HepG2 (cell line): ENCODE data around the gene IL17RB. TPM values are rescaled to one million over a fixed set of nuclear protein-coding genes. Genes with fewer than 3 reads are reported as not detected.
A peak's percentile ranks its signal among the peaks of the same experiment; 100 is the strongest.

ENCODE experiments used
- CBX5 ChIP-seq: sonication (generic); formaldehyde crosslinking; IDR thresholded peaks from 2 replicates; pipeline ENCODE4 v1.4.0; 2020; ENCODE audit warnings: missing genetic modification reagents, borderline replicate concordance
- FLYWCH1 ChIP-seq: sonication (generic); formaldehyde crosslinking; IDR thresholded peaks from 2 replicates; pipeline ENCODE4 v1.8.1; 2023; ENCODE audit warnings: mild to moderate bottlenecking, missing genetic modification reagents
- RFX5 ChIP-seq: IDR thresholded peaks from 2 replicates; pipeline ENCODE4 v1.6.1; 2011; ENCODE audit warnings: low read depth, low read length, improper control_type of control experiment
- RORA ChIP-seq: sonication (generic); formaldehyde crosslinking; IDR thresholded peaks from 2 replicates; pipeline ENCODE4 v1.5.0; 2020; ENCODE audit warnings: mild to moderate bottlenecking, missing genetic modification reagents, moderate library complexity
- SMAD1 ChIP-seq: sonication (generic); formaldehyde crosslinking; IDR thresholded peaks from 2 replicates; pipeline ENCODE4 v1.4.0; 2020; ENCODE audit warnings: missing genetic modification reagents, low read depth, mild to moderate bottlenecking, borderline replicate concordance
- SUZ12 ChIP-seq: fragments of 150-350 bp; IDR thresholded peaks from 2 replicates; pipeline ENCODE4 v1.6.1; 2014; ENCODE audit warnings: low read depth, low read length
- SYNCRIP ChIP-seq: fragments of 200-400 bp; formaldehyde crosslinking; IDR thresholded peaks from 2 replicates; pipeline ENCODE4 v1.6.1; 2018; ENCODE audit warnings: mild to moderate bottlenecking, low read depth, low read length; ENCODE audit not compliant: insufficient read depth
- YY1 ChIP-seq: IDR thresholded peaks from 2 replicates; pipeline ENCODE4 v1.6.1; 2011; ENCODE audit warnings: low read length, low read depth, moderate library complexity, mild to moderate bottlenecking; ENCODE audit not compliant: insufficient read depth, insufficient replicate concordance
- ZKSCAN5 ChIP-seq: sonication (generic); formaldehyde crosslinking; IDR thresholded peaks from 2 replicates; pipeline ENCODE4 v1.5.1; 2020; ENCODE audit warnings: mild to moderate bottlenecking, missing genetic modification reagents
- ZNF230 ChIP-seq: sonication (generic); formaldehyde crosslinking; IDR thresholded peaks from 2 replicates; pipeline ENCODE4 v1.4.0; 2020; ENCODE audit warnings: mild to moderate bottlenecking, missing genetic modification reagents
- ZNF253 ChIP-seq: sonication (generic); formaldehyde crosslinking; IDR thresholded peaks from 2 replicates; pipeline ENCODE4 v1.8.0; 2022; ENCODE audit warnings: mild to moderate bottlenecking, missing genetic modification reagents, borderline replicate concordance
- ZNF256 ChIP-seq: sonication (generic); formaldehyde crosslinking; conservative IDR thresholded peaks from 2 replicates; pipeline ENCODE4 v1.4.0; 2020; ENCODE audit warnings: missing genetic modification reagents
- ZNF274 ChIP-seq: sonication (generic); formaldehyde crosslinking; IDR thresholded peaks from 2 replicates; pipeline ENCODE4 v1.5.1; 2020; ENCODE audit warnings: mild to moderate bottlenecking, missing genetic modification reagents
- ZNF3 ChIP-seq: IDR thresholded peaks from 2 replicates; pipeline ENCODE4 v1.7.0; 2017; ENCODE audit warnings: inconsistent platforms
- ZNF501 ChIP-seq: sonication (generic); formaldehyde crosslinking; IDR thresholded peaks from 2 replicates; pipeline ENCODE4 v1.5.1; 2020; ENCODE audit warnings: mild to moderate bottlenecking, moderate library complexity, missing genetic modification reagents
- ZNF605 ChIP-seq: sonication (generic); formaldehyde crosslinking; IDR thresholded peaks from 2 replicates; pipeline ENCODE4 v1.8.0; 2022; ENCODE audit warnings: mild to moderate bottlenecking, missing genetic modification reagents
- ZNF674 ChIP-seq: sonication (generic); formaldehyde crosslinking; IDR thresholded peaks from 2 replicates; pipeline ENCODE4 v1.5.0; 2020; ENCODE audit warnings: low read depth, mild to moderate bottlenecking, missing genetic modification reagents
- polyA plus RNA-seq, 8 experiments: library from polyadenylated mRNA; depleted of rRNA in 3 of 8; stranded (reverse) in 7 of 8; unstranded in 1 of 8; fragments of >200 nt; fragmentation: Illumina TruSeq in 4 of 8; extraction: Trizol in 4 of 8; gene quantifications; 2 replicates each; pipeline versions ENCODE4 v1.2.1 to v1.2.3, GENCODE V29; 2011 to 2016; ENCODE audit warnings: low read depth in 4 of 8, missing spikeins in 1 of 8, mixed read lengths in 1 of 8; ENCODE audit not compliant: insufficient read depth in 1 of 8
- total RNA-seq, 5 experiments: library from RNA; depleted of rRNA; stranded (reverse); fragments of >200 nt; fragmentation: Illumina TruSeq; extraction: Trizol; gene quantifications; 2 replicates each; pipeline ENCODE4 v1.2.3, GENCODE V29; 2016; ENCODE audit warnings: low read depth in 1 of 5
- TF ChIP-seq, protein P1 (sequence below): sonication (generic); formaldehyde crosslinking; IDR thresholded peaks from 2 replicates; pipeline ENCODE4 v1.5.1; 2020; ENCODE audit warnings: mild to moderate bottlenecking, missing genetic modification reagents, borderline replicate concordance
- TF ChIP-seq, protein P2 (sequence below): sonication (generic); formaldehyde crosslinking; IDR thresholded peaks from 2 replicates; pipeline ENCODE4 v1.5.0; 2020; ENCODE audit warnings: missing genetic modification reagents
- TF ChIP-seq, protein P3 (sequence below): sonication (generic); formaldehyde crosslinking; IDR thresholded peaks from 2 replicates; pipeline ENCODE4 v1.5.0; 2020; ENCODE audit warnings: missing genetic modification reagents, mild to moderate bottlenecking, borderline replicate concordance
- TF ChIP-seq, protein P4 (sequence below): sonication (generic); formaldehyde crosslinking; IDR thresholded peaks from 2 replicates; pipeline ENCODE4 v1.5.0; 2020; ENCODE audit warnings: mild to moderate bottlenecking, missing genetic modification reagents

IL17RB gene
- total and polyA plus RNA-seq, 2 of the 13 experiments (the other 11 are each of a cell fraction or from before 2014, with no cell fraction given), result 130 to 190 TPM

GRCh38 chr3:53891497-53892285, 45.3 kb downstream of the IL17RB start, which contains the start of gene SELENOK (continued):
- TF ChIP-seq, protein P1, sequence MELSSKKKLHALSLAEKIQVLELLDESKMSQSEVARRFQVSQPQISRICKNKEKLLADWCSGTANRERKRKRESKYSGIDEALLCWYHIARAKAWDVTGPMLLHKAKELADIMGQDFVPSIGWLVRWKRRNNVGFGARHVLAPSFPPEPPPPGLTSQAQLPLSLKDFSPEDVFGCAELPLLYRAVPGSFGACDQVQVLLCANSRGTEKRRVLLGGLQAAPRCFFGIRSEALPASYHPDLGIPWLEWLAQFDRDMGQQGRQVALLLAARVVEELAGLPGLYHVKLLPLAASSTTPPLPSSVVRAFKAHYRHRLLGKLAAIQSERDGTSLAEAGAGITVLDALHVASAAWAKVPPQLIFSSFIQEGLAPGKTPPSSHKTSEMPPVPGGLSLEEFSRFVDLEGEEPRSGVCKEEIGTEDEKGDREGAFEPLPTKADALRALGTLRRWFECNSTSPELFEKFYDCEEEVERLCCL (CRISPR knock-in tag), result peak; percentile 73; the same call in 1 of the 2 replicates
- TF ChIP-seq SMAD1 (peak; percentile 73; the same call in 1 of the 2 replicates), ZNF253 (no peak), ZKSCAN5 (CRISPR knock-in tag) (no peak), SUZ12 (no peak), ZNF274 (CRISPR knock-in tag) (peak; percentile 11; the same call in 1 of the 2 replicates), FLYWCH1 (CRISPR knock-in tag) (no peak), ZNF3 (CRISPR knock-in tag) (no peak), ZNF674 (CRISPR knock-in tag) (peak; percentile 62; the same call in 1 of the 2 replicates), ZNF501 (CRISPR knock-in tag) (peak; percentile 38; the same call in 1 of the 2 replicates), SYNCRIP (no peak), CBX5 (CRISPR knock-in tag) (no peak), ZNF605 (CRISPR knock-in tag) (peak; percentile 58), RORA (CRISPR knock-in tag) (no peak), ZNF230 (CRISPR knock-in tag) (peak; percentile 92; the same call in 1 of the 2 replicates), RFX5 (peak; percentile 86), ZNF256 (CRISPR knock-in tag) (no peak), YY1 (peak; percentile 81)
- TF ChIP-seq, protein P2, sequence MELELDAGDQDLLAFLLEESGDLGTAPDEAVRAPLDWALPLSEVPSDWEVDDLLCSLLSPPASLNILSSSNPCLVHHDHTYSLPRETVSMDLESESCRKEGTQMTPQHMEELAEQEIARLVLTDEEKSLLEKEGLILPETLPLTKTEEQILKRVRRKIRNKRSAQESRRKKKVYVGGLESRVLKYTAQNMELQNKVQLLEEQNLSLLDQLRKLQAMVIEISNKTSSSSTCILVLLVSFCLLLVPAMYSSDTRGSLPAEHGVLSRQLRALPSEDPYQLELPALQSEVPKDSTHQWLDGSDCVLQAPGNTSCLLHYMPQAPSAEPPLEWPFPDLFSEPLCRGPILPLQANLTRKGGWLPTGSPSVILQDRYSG (CRISPR knock-in tag), result 0 out of 2 replicates have a peak, but pooled peaks have one; percentile 41
- TF ChIP-seq, protein P3, sequence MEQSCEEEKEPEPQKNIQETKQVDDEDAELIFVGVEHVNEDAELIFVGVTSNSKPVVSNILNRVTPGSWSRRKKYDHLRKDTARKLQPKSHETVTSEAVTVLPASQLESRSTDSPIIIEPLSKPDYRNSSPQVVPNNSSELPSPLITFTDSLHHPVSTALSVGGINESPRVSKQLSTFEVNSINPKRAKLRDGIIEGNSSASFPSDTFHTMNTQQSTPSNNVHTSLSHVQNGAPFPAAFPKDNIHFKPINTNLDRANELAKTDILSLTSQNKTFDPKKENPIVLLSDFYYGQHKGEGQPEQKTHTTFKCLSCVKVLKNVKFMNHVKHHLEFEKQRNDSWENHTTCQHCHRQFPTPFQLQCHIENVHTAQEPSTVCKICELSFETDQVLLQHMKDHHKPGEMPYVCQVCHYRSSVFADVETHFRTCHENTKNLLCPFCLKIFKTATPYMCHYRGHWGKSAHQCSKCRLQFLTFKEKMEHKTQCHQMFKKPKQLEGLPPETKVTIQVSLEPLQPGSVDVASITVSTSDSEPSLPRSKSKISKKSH, result 0 out of 2 replicates have a peak, but pooled peaks have one; percentile 29
- TF ChIP-seq, protein P4, sequence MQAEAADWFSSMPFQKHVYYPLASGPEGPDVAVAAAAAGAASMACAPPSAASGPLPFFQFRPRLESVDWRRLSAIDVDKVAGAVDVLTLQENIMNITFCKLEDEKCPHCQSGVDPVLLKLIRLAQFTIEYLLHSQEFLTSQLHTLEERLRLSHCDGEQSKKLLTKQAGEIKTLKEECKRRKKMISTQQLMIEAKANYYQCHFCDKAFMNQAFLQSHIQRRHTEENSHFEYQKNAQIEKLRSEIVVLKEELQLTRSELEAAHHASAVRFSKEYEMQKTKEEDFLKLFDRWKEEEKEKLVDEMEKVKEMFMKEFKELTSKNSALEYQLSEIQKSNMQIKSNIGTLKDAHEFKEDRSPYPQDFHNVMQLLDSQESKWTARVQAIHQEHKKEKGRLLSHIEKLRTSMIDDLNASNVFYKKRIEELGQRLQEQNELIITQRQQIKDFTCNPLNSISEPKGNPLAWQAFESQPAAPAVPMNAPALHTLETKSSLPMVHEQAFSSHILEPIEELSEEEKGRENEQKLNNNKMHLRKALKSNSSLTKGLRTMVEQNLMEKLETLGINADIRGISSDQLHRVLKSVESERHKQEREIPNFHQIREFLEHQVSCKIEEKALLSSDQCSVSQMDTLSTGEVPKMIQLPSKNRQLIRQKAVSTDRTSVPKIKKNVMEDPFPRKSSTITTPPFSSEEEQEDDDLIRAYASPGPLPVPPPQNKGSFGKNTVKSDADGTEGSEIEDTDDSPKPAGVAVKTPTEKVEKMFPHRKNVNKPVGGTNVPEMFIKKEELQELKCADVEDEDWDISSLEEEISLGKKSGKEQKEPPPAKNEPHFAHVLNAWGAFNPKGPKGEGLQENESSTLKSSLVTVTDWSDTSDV, result no peak
